Heart left ventricle (tissue), 13 donors: ENCODE data around the gene B4GALT2.

Experiments
- POLR2A ChIP-seq, 2 donors: fragments of 450-650 bp; IDR thresholded peaks; one replicate each; pipeline ENCODE4 v1.6.1; 2017; ENCODE audit warnings: antibody characterized with exemption in 2 of 2, mild to moderate bottlenecking in 2 of 2, moderate library complexity in 2 of 2
- TF ChIP-seq, protein P1 (sequence below), 12 donors: fragments of 200-600 bp; sonication (generic) in 4 of 12; IDR thresholded peaks; one replicate each; pipeline versions ENCODE4 v1.5.0 to v1.8.0; 2018 to 2022; ENCODE audit warnings: antibody characterized with exemption in 12 of 12, mild to moderate bottlenecking in 5 of 12
- donor health status: ischemic (EF 13 %, LVEDD 7.1; RV severe dilation, severe dysfunction).
- donor health status: DM: no; HTN: yes; CAD: no.
- donor health status: DM: no; HTN: no; CAD: no.
- donor health status: ischemic (EF 25% LVEDD 6.9; RV normal size, moderate dysfunction).
- donor health status: ischemic (EF 25% LVEDD 5.7; RV mildly dilated, moderate dysfunction).
- donor health status: ischemic (EF 35%, LVEDD 5.7; RV mildly dilated, moderate dysfunction).
- donor health status: nonischemic (EF 11% LVEDD 7.7; RV severe dilation, severe dysfunction).
- donor health status: DM: yes; HTN: yes; CAD: no.
- donor health status: PGD.
- donor health status: ischemic (EF 29% LVEDD 5.4; RV normal size, mild dysfunction).
- donor health status: nonischemic (EF 23%, LVEDD 6.1; RV moderate dilation, normal function).

DNA sequence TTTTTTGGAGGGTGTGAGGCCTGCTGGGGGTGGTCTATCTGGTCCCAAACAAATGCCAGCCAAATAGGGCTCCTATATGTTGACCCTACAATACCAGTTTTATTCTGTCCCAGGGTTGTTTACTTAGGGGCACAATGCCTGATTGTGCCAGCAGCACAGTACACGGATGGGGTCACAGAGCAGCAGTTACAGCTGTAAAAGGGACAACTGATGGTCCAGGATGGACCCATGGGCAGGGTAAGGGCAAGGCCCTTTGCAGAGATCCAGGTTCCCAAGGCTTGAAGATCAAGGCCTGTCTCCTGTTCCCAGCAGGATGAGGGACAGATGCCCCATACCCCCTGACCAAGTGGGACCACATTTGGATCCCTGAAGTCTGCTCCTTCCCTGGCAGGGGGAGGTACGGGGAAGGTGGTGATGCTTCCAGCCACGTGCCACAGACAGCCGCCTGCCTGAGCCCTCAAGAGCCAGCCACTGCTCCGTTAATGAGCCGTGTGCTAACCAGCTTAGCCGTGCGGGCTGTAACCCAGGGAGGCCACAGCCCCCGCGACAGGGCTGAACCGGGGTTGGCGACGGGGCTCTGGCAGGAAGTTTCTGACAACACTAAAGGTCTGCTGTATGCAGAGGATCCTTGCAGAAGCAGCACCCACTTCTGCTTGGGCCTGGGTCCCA is 34.1 kb downstream of the B4GALT2 start:
- TF ChIP-seq, protein P1, sequence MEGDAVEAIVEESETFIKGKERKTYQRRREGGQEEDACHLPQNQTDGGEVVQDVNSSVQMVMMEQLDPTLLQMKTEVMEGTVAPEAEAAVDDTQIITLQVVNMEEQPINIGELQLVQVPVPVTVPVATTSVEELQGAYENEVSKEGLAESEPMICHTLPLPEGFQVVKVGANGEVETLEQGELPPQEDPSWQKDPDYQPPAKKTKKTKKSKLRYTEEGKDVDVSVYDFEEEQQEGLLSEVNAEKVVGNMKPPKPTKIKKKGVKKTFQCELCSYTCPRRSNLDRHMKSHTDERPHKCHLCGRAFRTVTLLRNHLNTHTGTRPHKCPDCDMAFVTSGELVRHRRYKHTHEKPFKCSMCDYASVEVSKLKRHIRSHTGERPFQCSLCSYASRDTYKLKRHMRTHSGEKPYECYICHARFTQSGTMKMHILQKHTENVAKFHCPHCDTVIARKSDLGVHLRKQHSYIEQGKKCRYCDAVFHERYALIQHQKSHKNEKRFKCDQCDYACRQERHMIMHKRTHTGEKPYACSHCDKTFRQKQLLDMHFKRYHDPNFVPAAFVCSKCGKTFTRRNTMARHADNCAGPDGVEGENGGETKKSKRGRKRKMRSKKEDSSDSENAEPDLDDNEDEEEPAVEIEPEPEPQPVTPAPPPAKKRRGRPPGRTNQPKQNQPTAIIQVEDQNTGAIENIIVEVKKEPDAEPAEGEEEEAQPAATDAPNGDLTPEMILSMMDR (IDR thresholded peaks at IDR 0.05) = no peak
- no peak for TF ChIP-seq POLR2A (IDR thresholded peaks at IDR 0.05)
